ENCODE results near the gene RPS2. TPM values are rescaled to one million over a fixed set of nuclear protein-coding genes. Genes with fewer than 3 reads are reported as not detected.
"Not testable (repeated sequence)": the region's sequence is repeated elsewhere in the genome, so short reads cannot be mapped to it uniquely, and the experiment has no call there.

Gene RPS2
- total RNA-seq: 1,000 to 10,000 TPM; 5,572 to 5,598 TPM

- peak within 1 kb of the TSS; percentile 98 for H3K4me3 Mint-ChIP-seq
- peak; percentile 87 for ATAC-seq
- H3K27me3 Mint-ChIP-seq: no peaks in the 10 kb centered on the region
- ChIA-PET POLR2A (interaction anchor here (0.6 to 14.3 kb wide), 35 partner anchors 10 to 803 kb away, joined by 3 to 505 read pairs (median 3); partner anchors contain the start of genes GFER, MEIOB, MSRB1 and NME3), CTCF (interaction anchor here (0.9 to 1.4 kb wide), 4 partner anchors 18 to 191 kb away, joined by 3 to 4 read pairs (median 3); partner anchors contain the start of genes GFER and TRAF7)
- intact Hi-C loops (cut with micrococcal nuclease): no loop called here
- H3K9me3 Mint-ChIP-seq: no peaks in the 10 kb centered on the region
- H3K36me3 Mint-ChIP-seq (ENCODE audit: low read depth): peaks cover 55% of the 10 kb centered on the region
- peak; percentile 99 for DNase-seq
- H3K27ac Mint-ChIP-seq: peak within 1 kb of the TSS; percentile 96
- peaks cover 33% of the 10 kb centered on the region for H3K4me1 Mint-ChIP-seq (ENCODE audit: low read depth)
- no peak for TF ChIP-seq CTCF (IDR thresholded peaks at IDR 0.05)
Measured at GRCh38 chr16:1964506-1965395, at the start of gene RPS2. RPS2 (minus strand) TSS chr16:1964826; CDS start chr16:1964625, 201 bp downstream.

GRCh38 chr16:2013527-2013926, 48.9 kb upstream of the RPS2 start:
- Mint-ChIP-seq H3K36me3 (ENCODE audit: low read depth) (peaks cover 8% of the 10 kb centered on the region), H3K27me3 (no peaks in the 10 kb centered on the region), H3K4me3 (no peak overlapping the region), H3K27ac (no peak overlapping the region), H3K9me3 (no peaks in the 10 kb centered on the region), H3K4me1 (ENCODE audit: low read depth) (peaks cover 7% of the 10 kb centered on the region)
- no peak for TF ChIP-seq CTCF (IDR thresholded peaks at IDR 0.05)
- no peak for ATAC-seq
- DNase-seq: no peak
- intact Hi-C loops (cut with micrococcal nuclease): no loop called here
- ChIA-PET CTCF (interaction anchor here (0.7 to 1.5 kb wide), 3 partner anchors 9 to 127 kb away, joined by 3 to 7 read pairs (median 6); no protein-coding TSS in a partner anchor), POLR2A (interaction anchor here (0.6 kb wide), 1 partner anchor 138 kb away, joined by 3 read pairs; no protein-coding TSS in a partner anchor)

- intact Hi-C loops (cut with micrococcal nuclease); H3K9me3 Mint-ChIP-seq; DNase-seq; ATAC-seq; H3K27me3 Mint-ChIP-seq; H3K27ac Mint-ChIP-seq: not testable (repeated sequence)
- peaks cover 25% of the 10 kb centered on the region for H3K36me3 Mint-ChIP-seq (ENCODE audit: low read depth)
- peaks cover 25% of the 10 kb centered on the region for H3K4me1 Mint-ChIP-seq (ENCODE audit: low read depth)
- CTCF ChIA-PET: interaction anchor here (2.3 kb wide), 1 partner anchor 11 kb away, joined by 9 read pairs; no protein-coding TSS in a partner anchor
- POLR2A ChIA-PET: interaction anchor here (0.6 to 2.5 kb wide), 6 partner anchors 8 to 143 kb away, joined by 3 to 8 read pairs (median 4); partner anchors contain the start of genes NPW, RPS2 and TRAF7
- H3K4me3 Mint-ChIP-seq: peak overlapping the region; percentile 21
Measured at GRCh38 chr16:2011726-2012125, 47.1 kb upstream of the RPS2 start.

- H3K36me3 Mint-ChIP-seq (ENCODE audit: low read depth): peaks cover 34% of the 10 kb centered on the region
Measured at GRCh38 chr16:2009791-2010510, 45.3 kb upstream of the RPS2 start, which contains the start of gene ZNF598. ZNF598 (minus strand) TSS chr16:2009821.

More at GRCh38 chr16:2009791-2010510, 45.3 kb upstream of the RPS2 start, which contains the start of gene ZNF598:
- intact Hi-C loops (cut with micrococcal nuclease): no loop called here
- Mint-ChIP-seq H3K4me1 (ENCODE audit: low read depth) (peaks cover 39% of the 10 kb centered on the region), H3K4me3 (peak within 1 kb of the TSS; percentile 97), H3K27me3 (no peaks in the 10 kb centered on the region), H3K27ac (peak within 1 kb of the TSS; percentile 94), H3K9me3 (no peaks in the 10 kb centered on the region)
- no peak for TF ChIP-seq CTCF (IDR thresholded peaks at IDR 0.05)
- ChIA-PET CTCF (interaction anchor here (2.2 kb wide), 1 partner anchor 131 kb away, joined by 8 read pairs; no protein-coding TSS in a partner anchor), POLR2A (interaction anchor here (1.1 to 2.8 kb wide), 5 partner anchors 14 to 142 kb away, joined by 5 to 12 read pairs (median 8); partner anchors contain the start of genes RPS2 and TBL3)
- ATAC-seq (peak; percentile 94), DNase-seq (peak; percentile 83)

Measured in activated CD8-positive, alpha-beta T cell treated with anti-CD3 and anti-CD28 coated beads for 36 hours (primary cell).